Activated effector memory CD4-positive, alpha-beta T cell treated with anti-CD3 and anti-CD28 coated beads, Interleukin-2, amount 50 U/mL, for 16 hours (primary cell): ENCODE results near the gene OR1J4.
"Not testable (repeated sequence)": the region's sequence is repeated elsewhere in the genome, so short reads cannot be mapped to it uniquely, and the experiment has no call there.

Source experiments
- DNase-seq: peaks from one replicate; pipeline ENCODE4 v3.0.0-alpha.2; 2020

OR1J4 gene

GRCh38 chr9:122518841-122519240 is at the start of gene OR1J4:
OR1J4 (plus strand) TSS chr9:122519141; CDS start chr9:122519141, 0 bp downstream.
- DNase-seq: no peak

- DNase-seq: no peak
Measured at GRCh38 chr9:122474561-122474960, 44.4 kb upstream of the OR1J4 start.

- no peak for DNase-seq
Measured at GRCh38 chr9:122475717-122476116, 43.2 kb upstream of the OR1J4 start.

- DNase-seq: no peak
Measured at GRCh38 chr9:122477346-122477745, 41.6 kb upstream of the OR1J4 start.

GRCh38 chr9:122477826-122478225 is 41.1 kb upstream of the OR1J4 start, which contains the start of gene OR1J1:
OR1J1 (minus strand) TSS chr9:122477926; CDS start chr9:122477926, 0 bp downstream.
- no peak for DNase-seq

GRCh38 chr9:122479062-122479461 is 39.9 kb upstream of the OR1J4 start:
- no peak for DNase-seq

- DNase-seq: no peak
Measured at GRCh38 chr9:122498883-122499288, 20.1 kb upstream of the OR1J4 start.

GRCh38 chr9:122506964-122507363 is 12.0 kb upstream of the OR1J4 start:
- DNase-seq: no peak

GRCh38 chr9:122510502-122510901 is 8.4 kb upstream of the OR1J4 start, which contains the start of gene OR1J2:
OR1J2 (plus strand) TSS chr9:122510802; CDS start chr9:122510802, 0 bp downstream.
- DNase-seq: no peak

- no peak for DNase-seq
Measured at GRCh38 chr9:122518226-122518625, 715 bp upstream of the OR1J4 start.

GRCh38 chr9:122519376-122519775 is 435 bp downstream of the OR1J4 start:
- no peak for DNase-seq

- DNase-seq: no peak
Measured at GRCh38 chr9:122526602-122527001, 7.7 kb downstream of the OR1J4 start.

- no peak for DNase-seq
Measured at GRCh38 chr9:122527193-122527592, 8.3 kb downstream of the OR1J4 start, which contains the start of gene OR1N1. OR1N1 (minus strand) TSS chr9:122527293; CDS start chr9:122527293, 0 bp downstream.

- not testable (repeated sequence) for DNase-seq
Measured at GRCh38 chr9:122531157-122531556, 12.2 kb downstream of the OR1J4 start.

GRCh38 chr9:122536134-122536533 is 17.2 kb downstream of the OR1J4 start:
- DNase-seq: no peak

GRCh38 chr9:122537066-122537465 is 18.1 kb downstream of the OR1J4 start:
- not testable (repeated sequence) for DNase-seq

GRCh38 chr9:122538757-122539156 is 19.8 kb downstream of the OR1J4 start:
- DNase-seq: no peak

GRCh38 chr9:122546196-122546595 is 27.3 kb downstream of the OR1J4 start:
- DNase-seq: no peak

GRCh38 chr9:122551371-122551770 is 32.4 kb downstream of the OR1J4 start:
- DNase-seq: no peak

GRCh38 chr9:122552812-122553211 is 33.9 kb downstream of the OR1J4 start, which contains the start of gene OR1N2:
OR1N2 (plus strand) TSS chr9:122553112; CDS start chr9:122553212, 100 bp downstream.
- no peak for DNase-seq

- DNase-seq: no peak
Measured at GRCh38 chr9:122561446-122561845, 42.5 kb downstream of the OR1J4 start.

- no peak for DNase-seq
Measured at GRCh38 chr9:122562134-122562760, 43.3 kb downstream of the OR1J4 start.

GRCh38 chr9:122567901-122568300 is 49.0 kb downstream of the OR1J4 start:
- DNase-seq: no peak
